NCI-H510A (cell line): ENCODE data around the gene CCDC74A.
"Not testable (repeated sequence)": the region's sequence is repeated elsewhere in the genome, so short reads cannot be mapped to it uniquely, and the experiment has no call there.

Experiments used
- DNase-seq: peaks from one replicate; lab custom pipeline; 2025; lab: John Stamatoyannopoulos, UW

CCDC74A gene

GRCh38 chr2:131566371-131566770 is 38.7 kb downstream of the CCDC74A start:
- DNase-seq, result no peak

- DNase-seq, result no peak
These were observed 40.2 kb downstream of the CCDC74A start for GRCh38 chr2:131567891-131568290.

GRCh38 chr2:131568401-131568800 is 40.7 kb downstream of the CCDC74A start:
- not testable (repeated sequence) for DNase-seq

- DNase-seq, result no peak
These were observed 44.5 kb downstream of the CCDC74A start for GRCh38 chr2:131572175-131572574.

- no peak for DNase-seq
These were observed 50.1 kb downstream of the CCDC74A start for GRCh38 chr2:131577812-131578211.

- no peak for DNase-seq
These were observed 52.5 kb downstream of the CCDC74A start for GRCh38 chr2:131580187-131580586.
